ENCODE data around the gene DCLRE1B.

DCLRE1B gene

GRCh38 chr1:113904674-113905434 is at the start of gene DCLRE1B, which contains the start of gene AP4B1:
TSS of gene DCLRE1B (plus strand) at chr1:113905326. CDS start at chr1:113905587, 261 bp downstream.
TSS of gene AP4B1 (minus strand) at chr1:113904799. CDS start at chr1:113904717, 82 bp downstream.
- peak within 1 kb of the TSS; percentile 86 for H3K9ac ChIP-seq (ENCODE audit: low read length)
- H3K27me3 ChIP-seq (ENCODE audit: control insufficient read depth, insufficient read depth, low read length): no peaks in the 10 kb centered on the region
- H3K9me3 ChIP-seq (ENCODE audit: control insufficient read depth, low read length): no peaks in the 10 kb centered on the region
- peak within 1 kb of the TSS; percentile 57 for H3K4me3 ChIP-seq (ENCODE audit: low read length)
- H3K4me1 ChIP-seq (ENCODE audit: control insufficient read depth, insufficient read depth, low read length): peaks cover 10% of the 10 kb centered on the region
- no peaks in the 10 kb centered on the region for H3K36me3 ChIP-seq (ENCODE audit: control insufficient read depth, insufficient read depth, low read length)

GRCh38 chr1:113855630-113856400 is 49.3 kb upstream of the DCLRE1B start:
- Histone ChIP-seq H3K4me3 (ENCODE audit: low read length) (no peak overlapping the region), H3K36me3 (ENCODE audit: control insufficient read depth, insufficient read depth, low read length) (no peaks in the 10 kb centered on the region), H3K9me3 (ENCODE audit: control insufficient read depth, low read length) (no peaks in the 10 kb centered on the region), H3K27me3 (ENCODE audit: control insufficient read depth, insufficient read depth, low read length) (no peaks in the 10 kb centered on the region), H3K4me1 (ENCODE audit: control insufficient read depth, insufficient read depth, low read length) (no peaks in the 10 kb centered on the region), H3K9ac (ENCODE audit: low read length) (no peak overlapping the region)

- Histone ChIP-seq H3K4me3 (ENCODE audit: low read length) (no peak overlapping the region), H3K27me3 (ENCODE audit: control insufficient read depth, insufficient read depth, low read length) (no peaks in the 10 kb centered on the region), H3K9ac (ENCODE audit: low read length) (no peak overlapping the region), H3K36me3 (ENCODE audit: control insufficient read depth, insufficient read depth, low read length) (no peaks in the 10 kb centered on the region), H3K4me1 (ENCODE audit: control insufficient read depth, insufficient read depth, low read length) (no peaks in the 10 kb centered on the region), H3K9me3 (ENCODE audit: control insufficient read depth, low read length) (no peaks in the 10 kb centered on the region)
Measured at GRCh38 chr1:113856401-113856790, 48.7 kb upstream of the DCLRE1B start.

GRCh38 chr1:113857776-113858175 is 47.4 kb upstream of the DCLRE1B start:
- Histone ChIP-seq H3K4me3 (ENCODE audit: low read length) (no peak overlapping the region), H3K9me3 (ENCODE audit: control insufficient read depth, low read length) (no peaks in the 10 kb centered on the region), H3K4me1 (ENCODE audit: control insufficient read depth, insufficient read depth, low read length) (no peaks in the 10 kb centered on the region), H3K9ac (ENCODE audit: low read length) (no peak overlapping the region), H3K27me3 (ENCODE audit: control insufficient read depth, insufficient read depth, low read length) (no peaks in the 10 kb centered on the region), H3K36me3 (ENCODE audit: control insufficient read depth, insufficient read depth, low read length) (no peaks in the 10 kb centered on the region)

GRCh38 chr1:113858418-113858817 is 46.7 kb upstream of the DCLRE1B start:
- Histone ChIP-seq H3K9ac (ENCODE audit: low read length) (no peak overlapping the region), H3K36me3 (ENCODE audit: control insufficient read depth, insufficient read depth, low read length) (no peaks in the 10 kb centered on the region), H3K4me1 (ENCODE audit: control insufficient read depth, insufficient read depth, low read length) (no peaks in the 10 kb centered on the region), H3K9me3 (ENCODE audit: control insufficient read depth, low read length) (no peaks in the 10 kb centered on the region), H3K27me3 (ENCODE audit: control insufficient read depth, insufficient read depth, low read length) (no peaks in the 10 kb centered on the region), H3K4me3 (ENCODE audit: low read length) (no peak overlapping the region)

GRCh38 chr1:113858982-113859381 is 46.1 kb upstream of the DCLRE1B start:
- Histone ChIP-seq H3K27me3 (ENCODE audit: control insufficient read depth, insufficient read depth, low read length) (no peaks in the 10 kb centered on the region), H3K4me3 (ENCODE audit: low read length) (no peak overlapping the region), H3K9ac (ENCODE audit: low read length) (no peak overlapping the region), H3K4me1 (ENCODE audit: control insufficient read depth, insufficient read depth, low read length) (no peaks in the 10 kb centered on the region), H3K9me3 (ENCODE audit: control insufficient read depth, low read length) (no peaks in the 10 kb centered on the region), H3K36me3 (ENCODE audit: control insufficient read depth, insufficient read depth, low read length) (no peaks in the 10 kb centered on the region)

GRCh38 chr1:113859478-113860175 is 45.5 kb upstream of the DCLRE1B start:
- no peaks in the 10 kb centered on the region for H3K9me3 ChIP-seq (ENCODE audit: control insufficient read depth, low read length)
- H3K9ac ChIP-seq (ENCODE audit: low read length): no peak overlapping the region
- H3K4me3 ChIP-seq (ENCODE audit: low read length): no peak overlapping the region
- no peaks in the 10 kb centered on the region for H3K36me3 ChIP-seq (ENCODE audit: control insufficient read depth, insufficient read depth, low read length)
- no peaks in the 10 kb centered on the region for H3K27me3 ChIP-seq (ENCODE audit: control insufficient read depth, insufficient read depth, low read length)
- H3K4me1 ChIP-seq (ENCODE audit: control insufficient read depth, insufficient read depth, low read length): no peaks in the 10 kb centered on the region

GRCh38 chr1:113860891-113861290 is 44.2 kb upstream of the DCLRE1B start:
- H3K4me1 ChIP-seq (ENCODE audit: control insufficient read depth, insufficient read depth, low read length): no peaks in the 10 kb centered on the region
- no peaks in the 10 kb centered on the region for H3K9me3 ChIP-seq (ENCODE audit: control insufficient read depth, low read length)
- no peak overlapping the region for H3K4me3 ChIP-seq (ENCODE audit: low read length)
- H3K27me3 ChIP-seq (ENCODE audit: control insufficient read depth, insufficient read depth, low read length): no peaks in the 10 kb centered on the region
- H3K36me3 ChIP-seq (ENCODE audit: control insufficient read depth, insufficient read depth, low read length): no peaks in the 10 kb centered on the region
- H3K9ac ChIP-seq (ENCODE audit: low read length): no peak overlapping the region

- Histone ChIP-seq H3K4me1 (ENCODE audit: control insufficient read depth, insufficient read depth, low read length) (no peaks in the 10 kb centered on the region), H3K9ac (ENCODE audit: low read length) (no peak overlapping the region), H3K27me3 (ENCODE audit: control insufficient read depth, insufficient read depth, low read length) (no peaks in the 10 kb centered on the region), H3K4me3 (ENCODE audit: low read length) (no peak overlapping the region), H3K36me3 (ENCODE audit: control insufficient read depth, insufficient read depth, low read length) (no peaks in the 10 kb centered on the region), H3K9me3 (ENCODE audit: control insufficient read depth, low read length) (no peaks in the 10 kb centered on the region)
Measured at GRCh38 chr1:113861641-113862040, 43.5 kb upstream of the DCLRE1B start.

GRCh38 chr1:113868387-113869083 is 36.6 kb upstream of the DCLRE1B start:
- Histone ChIP-seq H3K27me3 (ENCODE audit: control insufficient read depth, insufficient read depth, low read length) (no peaks in the 10 kb centered on the region), H3K4me3 (ENCODE audit: low read length) (no peak overlapping the region), H3K9me3 (ENCODE audit: control insufficient read depth, low read length) (no peaks in the 10 kb centered on the region), H3K4me1 (ENCODE audit: control insufficient read depth, insufficient read depth, low read length) (no peaks in the 10 kb centered on the region), H3K9ac (ENCODE audit: low read length) (no peak overlapping the region), H3K36me3 (ENCODE audit: control insufficient read depth, insufficient read depth, low read length) (no peaks in the 10 kb centered on the region)

GRCh38 chr1:113870778-113871177 is 34.3 kb upstream of the DCLRE1B start:
- Histone ChIP-seq H3K4me1 (ENCODE audit: control insufficient read depth, insufficient read depth, low read length) (no peaks in the 10 kb centered on the region), H3K9ac (ENCODE audit: low read length) (no peak overlapping the region), H3K9me3 (ENCODE audit: control insufficient read depth, low read length) (no peaks in the 10 kb centered on the region), H3K36me3 (ENCODE audit: control insufficient read depth, insufficient read depth, low read length) (no peaks in the 10 kb centered on the region), H3K4me3 (ENCODE audit: low read length) (no peak overlapping the region), H3K27me3 (ENCODE audit: control insufficient read depth, insufficient read depth, low read length) (no peaks in the 10 kb centered on the region)

Measured in mucosa of stomach (tissue), 1 donor.